IPS-11a (cell line): ENCODE results near the gene ANKRD34A.

Experiments used
- H3K4me3 ChIP-seq: one replicate; pipeline ENCODE4 v1.5.1; 2013; ENCODE audit warnings: low read depth, low read length, control low read depth

Gene ANKRD34A

DNA sequence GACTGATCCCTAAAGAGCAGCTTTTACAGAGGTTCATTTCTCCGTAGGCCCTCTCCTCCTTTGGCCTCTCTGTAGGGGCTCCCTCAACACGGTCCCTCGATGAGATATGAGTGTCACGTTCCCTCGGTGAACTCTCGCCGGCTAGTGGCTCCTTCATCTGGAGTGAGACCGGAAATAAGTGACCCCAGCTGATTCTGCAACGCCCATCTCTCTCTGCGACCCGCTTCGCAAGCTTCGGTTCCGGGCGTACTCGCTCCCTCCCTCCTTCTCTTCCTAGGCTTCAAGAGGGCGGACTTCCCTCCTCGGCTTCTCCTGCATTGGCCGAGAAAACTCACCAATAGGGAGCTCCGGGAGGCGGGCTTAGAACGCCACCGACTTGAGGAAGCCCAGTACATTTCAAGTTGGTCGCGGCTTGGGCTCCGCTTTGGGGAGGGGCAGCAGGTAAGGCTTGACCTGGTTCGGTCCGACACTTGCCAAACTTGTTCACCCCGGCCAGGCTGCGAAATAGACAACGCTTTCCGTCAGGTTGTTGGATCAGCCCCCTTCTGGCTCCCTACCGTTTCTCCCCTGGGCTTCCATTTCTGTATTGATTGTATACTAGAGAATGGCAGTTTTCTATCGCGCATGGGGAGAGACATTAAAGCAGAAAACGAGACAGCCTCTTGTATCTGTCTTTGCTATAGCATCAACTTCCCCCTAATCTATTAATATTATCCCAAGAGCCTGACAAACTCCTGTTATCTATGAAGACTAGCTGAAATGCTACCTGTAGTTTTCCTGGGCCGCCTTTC is at the start of gene ANKRD34A, which contains the start of gene POLR3GL:
ANKRD34A (minus strand) TSS at position 248 of the 791 bp plus-strand sequence. CDS start 2,816 bp downstream, outside the sequence.
POLR3GL (plus strand) TSS at position 363 of the 791 bp plus-strand sequence. CDS start 10,176 bp downstream, outside the sequence.
- peak within 1 kb of the TSS; percentile 44 for H3K4me3 ChIP-seq

GRCh38 chr1:146013559-146013922 is 49.2 kb upstream of the ANKRD34A start:
- H3K4me3 ChIP-seq = no peak overlapping the region

DNA sequence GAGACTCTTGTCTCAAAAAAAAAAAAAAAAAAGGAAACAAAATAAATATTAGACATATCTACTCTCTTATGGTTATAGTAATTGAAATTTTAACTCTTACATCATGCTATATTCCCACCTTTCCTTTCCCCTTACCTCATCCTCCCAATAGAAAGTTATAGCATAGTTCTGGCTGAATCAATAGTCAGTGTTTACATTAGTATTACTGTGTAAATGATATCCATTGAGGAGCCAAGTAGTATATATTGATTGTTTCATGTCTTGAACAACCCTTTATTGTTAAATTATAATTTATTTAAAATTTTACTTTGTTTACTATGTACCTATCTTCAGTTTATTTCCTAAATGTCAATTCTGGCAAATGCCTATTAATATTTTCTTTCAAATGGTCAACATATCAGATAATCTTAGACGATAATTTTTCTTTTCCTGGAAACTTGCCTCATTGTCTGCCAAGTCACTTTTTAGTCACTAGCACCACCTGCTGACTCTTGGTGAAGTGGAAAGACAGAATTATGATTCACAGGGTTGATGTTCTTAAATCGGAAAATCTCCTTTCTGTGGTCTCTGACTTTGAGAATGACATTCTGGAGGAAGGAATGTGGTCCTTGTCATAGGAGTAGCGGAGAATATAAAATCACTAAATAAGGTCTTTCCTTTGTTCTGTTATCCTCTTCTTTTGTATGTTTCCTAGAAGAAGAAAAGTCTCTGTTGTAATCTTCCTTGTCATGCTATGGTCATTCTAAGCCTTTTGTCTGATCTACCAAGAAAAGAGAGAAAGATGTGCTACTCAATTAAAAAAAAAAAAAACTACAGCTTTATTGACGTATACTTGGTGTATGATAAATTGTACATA is 48.6 kb upstream of the ANKRD34A start:
- H3K4me3 ChIP-seq = no peak overlapping the region

DNA sequence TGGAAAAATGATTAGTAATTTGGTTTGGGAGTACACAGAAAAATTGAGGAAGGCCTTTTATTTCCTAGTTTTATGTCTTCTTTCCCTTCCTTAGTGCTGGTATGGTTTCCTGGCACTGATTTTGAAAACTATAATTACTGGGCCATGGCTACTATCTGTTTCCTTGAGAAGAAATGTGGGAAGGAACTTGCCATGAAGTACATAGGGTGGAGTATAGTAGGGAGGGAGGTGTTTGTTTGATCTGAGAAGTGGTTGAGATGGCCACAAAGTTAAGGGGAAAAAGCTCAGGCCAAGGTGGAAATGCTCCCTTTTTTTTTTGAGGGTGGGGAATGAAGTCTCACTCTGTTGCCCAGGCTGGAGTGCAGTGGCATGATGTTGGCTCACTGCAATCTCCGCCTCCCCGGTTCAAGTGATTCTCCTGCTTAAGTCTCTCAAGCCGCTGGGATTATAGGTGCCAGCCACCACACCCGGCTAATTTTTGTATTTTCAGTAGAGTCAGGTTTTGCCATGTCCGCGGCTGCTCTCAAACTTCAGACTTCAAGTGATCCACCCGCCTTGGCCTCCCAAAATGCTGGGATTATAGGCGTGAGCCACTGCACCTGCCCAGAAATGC is 45.9 kb upstream of the ANKRD34A start:
- no peak overlapping the region for H3K4me3 ChIP-seq

GRCh38 chr1:146007489-146008133 is 43.2 kb upstream of the ANKRD34A start:
- H3K4me3 ChIP-seq = no peak overlapping the region

DNA sequence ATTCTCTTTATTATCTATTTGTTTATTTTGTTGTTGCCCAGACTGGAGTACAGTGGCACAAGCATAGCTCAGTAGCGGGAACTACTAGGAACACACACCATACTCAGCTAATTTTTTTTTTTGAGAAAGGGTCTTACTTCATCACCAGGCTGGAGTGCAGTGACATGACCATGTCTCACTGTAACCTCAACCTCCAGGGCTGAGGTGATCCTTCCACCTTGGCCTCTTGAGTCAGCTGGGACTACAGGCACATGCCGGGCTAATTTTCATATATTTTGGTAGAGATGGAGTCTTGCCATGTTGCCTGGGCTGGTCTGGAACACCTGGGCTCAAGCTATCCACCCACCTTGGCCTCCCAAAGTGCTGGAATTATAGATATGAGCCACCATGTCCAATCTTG is 37.3 kb upstream of the ANKRD34A start:
- H3K4me3 ChIP-seq = no peak overlapping the region

DNA sequence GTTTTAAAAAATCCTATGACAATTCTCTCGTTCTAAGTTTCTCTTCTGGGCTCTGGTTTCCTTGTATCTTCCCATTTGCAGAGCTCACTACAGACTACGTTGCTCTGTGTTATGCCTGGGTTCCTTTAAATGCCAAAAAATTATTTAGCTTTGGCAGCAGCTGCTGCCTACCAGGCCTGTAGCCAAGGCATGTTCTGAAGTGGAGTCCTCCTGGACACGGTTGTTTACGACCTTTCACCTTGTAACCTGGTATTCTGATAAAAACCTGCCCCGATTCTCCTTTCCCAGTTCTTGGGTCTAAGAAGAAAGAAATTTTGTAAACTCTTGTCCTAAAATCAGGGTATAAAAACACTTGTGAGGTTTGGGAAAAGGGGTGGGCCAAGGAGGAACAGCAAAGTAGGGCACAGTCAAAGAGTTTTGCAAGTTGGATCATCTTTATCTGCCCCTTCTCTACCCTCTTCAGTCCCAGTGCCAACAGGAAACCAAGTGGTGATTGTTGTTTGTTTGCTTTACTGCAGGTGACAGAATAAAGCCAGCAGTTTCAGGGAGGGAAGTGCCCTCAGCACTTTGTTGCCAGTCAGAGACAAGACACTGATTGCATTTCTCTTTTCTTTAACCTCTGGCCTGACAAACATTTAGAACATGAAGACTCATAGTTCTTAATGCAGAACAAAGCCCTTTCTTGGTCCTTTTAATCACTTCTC is 35.1 kb upstream of the ANKRD34A start:
- no peak overlapping the region for H3K4me3 ChIP-seq

DNA sequence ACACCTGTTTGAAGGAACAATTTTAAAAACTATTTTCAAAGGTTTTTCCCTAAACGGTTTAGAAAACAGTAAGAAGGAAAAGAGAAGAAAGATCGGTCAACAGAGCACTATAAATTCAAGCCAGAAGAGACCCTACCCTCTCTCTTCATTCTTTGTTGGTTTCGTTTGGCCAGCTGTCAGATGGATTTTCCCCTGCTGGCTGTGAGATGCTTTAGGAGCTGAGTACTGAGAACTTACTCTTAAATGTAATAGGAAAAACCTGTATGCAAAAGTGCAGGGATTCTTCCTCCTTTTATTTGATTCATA is 33.3 kb upstream of the ANKRD34A start:
- H3K4me3 ChIP-seq = no peak overlapping the region

DNA sequence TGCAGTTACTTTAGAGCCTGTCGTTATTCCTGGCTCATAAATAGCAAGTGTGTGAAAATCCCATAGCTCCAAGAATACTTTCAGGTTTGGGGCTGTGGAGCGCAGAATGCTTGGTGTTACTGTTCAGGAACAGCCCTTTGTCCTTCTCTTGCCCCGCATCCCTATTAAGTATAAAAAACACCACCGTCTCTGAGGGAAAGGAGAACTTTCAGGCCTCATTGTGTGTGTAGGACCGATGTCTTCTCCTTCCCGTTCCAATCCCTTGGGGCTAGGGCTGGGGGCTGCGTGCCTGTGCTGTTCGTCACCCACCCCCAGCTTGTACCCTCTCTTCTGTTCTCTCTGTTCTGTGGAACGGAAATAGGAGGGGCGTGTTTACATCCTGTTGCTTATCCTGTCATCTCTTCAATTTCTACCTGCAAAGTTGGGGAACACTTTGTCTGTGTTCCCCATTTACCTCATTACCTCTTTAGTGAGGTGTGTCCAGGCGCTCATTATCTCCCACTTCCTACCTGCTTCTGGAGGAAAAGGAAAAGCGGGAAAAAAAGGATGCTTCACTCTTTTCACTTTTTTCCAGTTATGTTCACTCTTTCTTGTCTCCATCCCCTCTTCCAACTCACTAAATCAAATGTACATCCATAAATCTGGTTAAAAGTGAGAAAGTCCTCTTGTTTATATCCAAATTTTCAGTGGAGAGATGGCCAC is 32.8 kb upstream of the ANKRD34A start:
- H3K4me3 ChIP-seq = peak overlapping the region; percentile 41

DNA sequence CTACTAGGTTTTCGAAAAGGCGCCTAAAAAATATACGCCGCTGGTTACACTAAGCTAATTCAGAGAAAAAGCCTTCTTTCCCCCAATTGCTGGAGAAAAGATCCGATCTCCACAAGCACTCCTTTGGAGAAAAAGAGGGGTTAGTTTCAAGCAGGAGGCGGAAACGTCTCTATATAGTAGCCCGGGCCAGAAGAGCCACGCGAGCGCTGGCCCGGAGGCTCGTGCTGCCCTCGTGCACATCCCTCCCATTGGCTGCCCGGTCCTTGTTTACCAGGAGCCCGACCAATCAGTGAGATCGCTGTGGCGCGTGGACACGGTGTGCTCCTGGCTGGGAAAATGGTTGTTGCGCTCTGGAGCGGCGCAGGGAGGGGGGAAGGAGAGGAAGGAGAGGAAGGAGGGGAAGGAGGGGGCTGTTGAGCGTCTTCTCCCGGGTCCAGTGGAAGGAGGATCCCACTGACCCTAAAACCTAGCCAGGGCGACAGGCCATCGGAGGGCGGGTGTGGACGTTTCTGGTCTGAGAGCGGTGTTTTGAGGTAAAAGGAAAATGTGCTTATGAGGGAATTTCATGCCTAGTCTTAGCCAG is 32.1 kb upstream of the ANKRD34A start, which contains the start of gene TXNIP:
TXNIP (minus strand) TSS at position 147 of the 583 bp plus-strand sequence. CDS start 313 bp downstream, outside the sequence.
- H3K4me3 ChIP-seq = peak within 1 kb of the TSS; percentile 55

GRCh38 chr1:145995964-145996432 is 31.6 kb upstream of the ANKRD34A start:
- H3K4me3 ChIP-seq = peak overlapping the region; percentile 55

DNA sequence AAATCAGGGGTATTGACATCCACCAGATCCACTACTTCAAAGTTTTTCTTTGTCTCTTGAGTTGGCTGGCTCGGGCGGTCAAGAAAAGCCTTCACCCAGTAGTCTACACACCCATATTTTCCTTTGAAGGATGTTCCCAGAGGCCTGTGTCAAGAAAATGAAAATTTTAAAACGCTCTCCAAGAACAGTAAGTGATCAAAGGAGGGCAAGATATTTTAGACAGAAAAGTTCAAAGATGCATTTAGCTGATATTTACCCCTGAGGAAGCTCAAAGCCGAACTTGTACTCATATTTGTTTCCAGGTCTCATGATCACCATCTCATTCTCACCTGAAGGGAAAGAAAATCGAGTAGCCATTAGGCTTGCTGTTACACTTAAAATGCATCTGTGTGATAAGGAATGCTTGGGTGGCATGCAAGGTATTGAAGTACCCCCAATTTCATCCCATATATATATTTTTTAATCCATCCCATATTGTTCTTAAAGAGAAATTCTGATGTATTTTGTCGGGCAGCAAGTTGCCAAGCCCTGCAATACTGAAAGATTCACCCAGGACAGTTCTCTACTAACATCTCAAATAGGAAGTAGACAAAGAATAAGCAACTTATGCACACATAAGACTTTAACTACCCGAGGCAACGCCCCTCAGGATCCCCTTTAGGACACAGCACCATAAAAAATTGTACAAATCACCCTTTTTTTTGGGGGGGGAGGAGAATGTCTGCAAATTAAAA is 30.9 kb upstream of the ANKRD34A start:
- H3K4me3 ChIP-seq = peak overlapping the region; percentile 55

- peak overlapping the region; percentile 55 for H3K4me3 ChIP-seq
These were observed 30.2 kb upstream of the ANKRD34A start for GRCh38 chr1:145994391-145995120.

DNA sequence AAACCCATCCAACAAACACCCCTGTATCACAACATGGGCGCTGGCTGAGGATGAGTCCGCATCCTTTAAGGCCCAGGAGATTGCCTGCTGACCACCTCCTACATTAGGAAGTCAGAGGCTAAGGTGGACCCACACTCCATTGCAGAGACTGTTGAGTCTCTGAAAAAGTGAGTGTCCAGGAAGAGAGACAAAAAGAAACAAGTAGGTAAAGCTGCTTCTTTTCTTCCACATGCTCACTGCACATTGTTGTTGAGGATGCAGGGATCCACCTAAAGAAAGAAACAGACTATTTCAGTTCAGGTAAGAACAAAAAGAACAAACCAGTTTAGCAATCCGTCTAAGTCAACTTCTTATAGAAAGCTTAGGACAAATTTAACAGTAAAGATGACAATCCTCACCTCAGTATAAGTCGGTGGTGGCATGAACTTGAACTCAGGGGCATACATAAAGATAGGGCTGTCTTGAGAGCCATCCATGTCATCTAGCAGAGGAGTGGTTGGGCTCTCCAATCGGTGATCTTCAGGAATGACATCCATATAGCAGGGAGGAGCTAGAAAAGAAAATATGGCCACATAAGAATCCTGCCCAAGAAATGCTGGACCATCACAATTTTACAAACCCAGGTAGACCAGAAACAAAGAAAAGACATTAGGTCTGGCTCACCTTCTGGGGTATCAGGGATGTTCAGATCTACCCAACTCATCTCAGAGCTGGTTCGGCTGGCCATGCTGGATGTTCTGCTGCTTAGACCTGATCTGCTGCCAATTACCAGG is 29.4 kb upstream of the ANKRD34A start:
- no peak overlapping the region for H3K4me3 ChIP-seq

- no peak overlapping the region for H3K4me3 ChIP-seq
These were observed 28.7 kb upstream of the ANKRD34A start for GRCh38 chr1:145992958-145993617.

GRCh38 chr1:145992502-145992936 is 28.1 kb upstream of the ANKRD34A start:
- H3K4me3 ChIP-seq = no peak overlapping the region
